AG04449 (cell line): ENCODE results near the gene AOPEP.

Source experiments
- CTCF ChIA-PET: fragments of 350-600 bp; formaldehyde crosslinking; extraction: SDS; loops from one replicate; lab custom pipeline; 2021; ENCODE audit warnings: antibody characterized with exemption; lab: Yijun Ruan, JAX
- POLR2A ChIA-PET: fragments of 400-600, 350-600 bp; formaldehyde crosslinking; extraction: SDS; loops from one replicate; lab custom pipeline; 2020; ENCODE audit warnings: antibody characterized with exemption, inconsistent platforms; lab: Yijun Ruan, JAX
- DNase-seq: peaks from one replicate; pipeline ENCODE4 v3.0.0-alpha.2; 2010; ENCODE audit warnings: low read depth, low spot score
- H3K4me3 ChIP-seq: 2 replicates; pipeline ENCODE4 v1.5.1; 2011; ENCODE audit warnings: low read depth, mild to moderate bottlenecking, control low read depth, low read length
- TF ChIP-seq, protein P1 (sequence below): IDR thresholded peaks from one replicate; pipeline ENCODE4 v1.5.1; 2011; ENCODE audit warnings: mild to moderate bottlenecking, moderate library complexity, low read length, control low read depth, inconsistent platforms; ENCODE audit not compliant: insufficient read depth; ENCODE audit errors: missing control alignments

AOPEP gene

DNA sequence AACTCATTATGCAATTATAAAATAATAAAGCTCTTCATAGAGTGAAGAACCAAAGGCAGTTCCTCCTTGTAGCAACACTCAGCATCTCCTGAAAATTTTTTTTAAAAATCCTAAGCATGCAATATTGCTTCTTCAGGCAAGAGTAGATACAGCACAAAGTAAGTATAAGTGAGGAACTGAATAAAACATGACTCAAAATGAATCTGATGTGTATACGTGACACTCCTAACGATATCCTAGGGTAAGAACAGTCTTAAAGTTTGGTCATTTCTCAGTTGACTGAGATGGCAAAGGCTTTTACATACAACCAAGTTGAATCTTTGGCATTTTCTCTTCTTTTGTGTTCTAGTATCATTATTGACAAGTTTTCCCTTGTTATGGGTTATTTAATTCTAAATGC, 41.1 kb upstream of the AOPEP start:
- ChIA-PET POLR2A (no interaction called here), CTCF (interaction anchor here (0.9 to 6.0 kb wide), 2 partner anchors 214 to 445 kb away, joined by 3 to 302 read pairs; no protein-coding TSS in a partner anchor)
- TF ChIP-seq, protein P1, sequence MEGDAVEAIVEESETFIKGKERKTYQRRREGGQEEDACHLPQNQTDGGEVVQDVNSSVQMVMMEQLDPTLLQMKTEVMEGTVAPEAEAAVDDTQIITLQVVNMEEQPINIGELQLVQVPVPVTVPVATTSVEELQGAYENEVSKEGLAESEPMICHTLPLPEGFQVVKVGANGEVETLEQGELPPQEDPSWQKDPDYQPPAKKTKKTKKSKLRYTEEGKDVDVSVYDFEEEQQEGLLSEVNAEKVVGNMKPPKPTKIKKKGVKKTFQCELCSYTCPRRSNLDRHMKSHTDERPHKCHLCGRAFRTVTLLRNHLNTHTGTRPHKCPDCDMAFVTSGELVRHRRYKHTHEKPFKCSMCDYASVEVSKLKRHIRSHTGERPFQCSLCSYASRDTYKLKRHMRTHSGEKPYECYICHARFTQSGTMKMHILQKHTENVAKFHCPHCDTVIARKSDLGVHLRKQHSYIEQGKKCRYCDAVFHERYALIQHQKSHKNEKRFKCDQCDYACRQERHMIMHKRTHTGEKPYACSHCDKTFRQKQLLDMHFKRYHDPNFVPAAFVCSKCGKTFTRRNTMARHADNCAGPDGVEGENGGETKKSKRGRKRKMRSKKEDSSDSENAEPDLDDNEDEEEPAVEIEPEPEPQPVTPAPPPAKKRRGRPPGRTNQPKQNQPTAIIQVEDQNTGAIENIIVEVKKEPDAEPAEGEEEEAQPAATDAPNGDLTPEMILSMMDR, result no peak
- H3K4me3 ChIP-seq, result no peak overlapping the region
- DNase-seq, result no peak

DNA sequence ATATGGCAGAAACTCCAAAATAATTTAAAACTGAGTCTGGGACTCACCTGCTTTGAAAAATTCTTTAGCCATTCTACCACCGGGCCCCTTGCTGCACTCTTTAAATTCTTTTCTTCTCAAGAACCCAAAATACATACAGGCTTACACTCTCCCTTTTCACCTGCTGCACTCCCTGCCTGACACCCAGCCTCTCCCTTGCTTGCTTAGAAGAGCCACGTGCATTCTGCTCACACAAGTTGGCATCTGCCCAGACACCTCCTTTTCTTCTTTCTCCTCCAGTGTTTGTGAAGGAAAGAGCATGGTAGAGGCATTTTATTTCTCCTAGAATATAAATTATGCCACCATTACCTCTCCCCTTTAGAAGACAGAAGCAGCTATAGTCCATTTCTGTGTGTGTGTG, 39.0 kb upstream of the AOPEP start:
- TF ChIP-seq, protein P1, result no peak
- ChIA-PET POLR2A (no interaction called here), CTCF (no interaction called here)
- no peak overlapping the region for H3K4me3 ChIP-seq
- DNase-seq, result no peak

DNA sequence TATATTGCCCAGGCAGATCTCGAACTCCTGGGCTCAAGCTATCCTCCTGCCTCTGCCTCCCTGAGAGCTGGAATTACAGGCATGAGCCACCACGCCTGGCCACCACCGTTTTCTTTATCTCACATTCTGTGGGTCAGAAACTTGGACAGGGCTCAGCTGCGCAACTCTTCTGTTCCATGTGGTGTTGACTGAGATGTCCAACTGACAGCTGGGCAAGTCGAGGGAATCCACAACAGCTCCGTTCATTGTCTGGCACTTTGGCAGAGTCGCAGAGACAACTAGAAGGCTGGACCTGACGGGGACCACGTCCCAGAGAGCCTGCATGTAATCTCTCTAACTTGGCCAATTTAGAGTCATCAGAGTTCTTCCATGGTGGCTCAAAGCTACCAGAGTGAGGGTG, 36.2 kb upstream of the AOPEP start:
- TF ChIP-seq, protein P1, result no peak
- ChIA-PET POLR2A (no interaction called here), CTCF (interaction anchor here (1.4 kb wide), 1 partner anchor 9 kb away, joined by 8 read pairs; no protein-coding TSS in a partner anchor)
- H3K4me3 ChIP-seq, result no peak overlapping the region
- DNase-seq, result no peak

DNA sequence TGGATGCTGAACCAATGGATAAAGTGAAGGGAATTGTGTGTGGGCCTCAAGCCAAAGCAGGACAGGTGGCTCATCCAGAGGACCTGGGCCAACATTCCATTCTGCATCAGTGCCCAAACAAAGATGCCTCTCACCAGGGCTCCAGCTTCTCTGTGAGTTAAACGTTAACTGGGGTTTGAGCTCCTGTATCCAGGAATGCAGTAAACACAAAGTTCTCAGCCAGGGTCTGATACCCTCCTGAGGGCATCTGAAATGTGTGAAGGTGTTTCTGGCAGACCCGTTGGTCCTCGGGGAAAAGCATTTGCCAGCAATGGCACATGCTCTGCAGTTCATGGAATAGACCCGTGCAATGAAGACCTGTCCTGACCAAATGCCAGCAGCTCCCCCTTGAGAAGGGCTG, 33.9 kb upstream of the AOPEP start:
- ChIA-PET POLR2A (no interaction called here), CTCF (interaction anchor here (0.9 to 1.2 kb wide), 2 partner anchors 12 to 435 kb away, joined by 4 to 6 read pairs; no protein-coding TSS in a partner anchor)
- no peak overlapping the region for H3K4me3 ChIP-seq
- TF ChIP-seq, protein P1, result no peak
- no peak for DNase-seq

DNA sequence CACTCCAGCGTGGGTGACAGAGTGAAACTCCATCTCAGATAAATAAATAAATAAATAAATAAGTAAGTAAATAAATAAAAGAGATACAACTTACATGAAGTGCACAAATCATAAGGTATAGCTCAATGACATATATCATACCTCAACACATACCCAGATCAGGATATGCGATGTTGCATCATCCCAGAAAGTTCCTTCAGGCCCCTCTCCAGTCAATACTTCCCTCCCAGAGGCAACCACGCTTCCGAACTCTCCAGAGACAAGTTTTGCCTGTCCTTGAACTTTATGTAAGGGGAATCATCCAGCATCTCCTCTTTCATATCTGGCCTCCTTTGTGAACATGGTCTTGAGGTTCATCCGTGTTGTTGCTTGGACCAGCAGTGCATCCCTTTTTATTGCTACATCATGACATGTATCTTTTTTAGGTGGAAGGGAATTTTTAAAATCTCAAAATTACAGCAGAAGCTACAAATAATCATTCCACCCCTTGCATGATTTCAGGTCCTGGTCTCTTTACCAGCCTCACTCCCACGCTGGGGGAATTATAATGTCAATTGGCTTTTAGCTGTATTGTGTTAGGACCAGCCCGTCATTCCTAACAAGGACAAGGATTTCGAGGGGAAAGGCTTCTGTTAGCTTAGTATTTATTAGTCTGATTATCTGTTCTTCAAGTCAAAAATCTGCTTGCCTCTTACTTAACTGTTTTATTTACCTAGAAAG, 32.9 kb upstream of the AOPEP start:
- TF ChIP-seq, protein P1, result no peak
- no peak overlapping the region for H3K4me3 ChIP-seq
- CTCF ChIA-PET, result interaction anchor here (1.2 to 1.7 kb wide), 2 partner anchors 13 to 434 kb away, joined by 4 to 13 read pairs; no protein-coding TSS in a partner anchor
- POLR2A ChIA-PET, result no interaction called here
- DNase-seq, result no peak

DNA sequence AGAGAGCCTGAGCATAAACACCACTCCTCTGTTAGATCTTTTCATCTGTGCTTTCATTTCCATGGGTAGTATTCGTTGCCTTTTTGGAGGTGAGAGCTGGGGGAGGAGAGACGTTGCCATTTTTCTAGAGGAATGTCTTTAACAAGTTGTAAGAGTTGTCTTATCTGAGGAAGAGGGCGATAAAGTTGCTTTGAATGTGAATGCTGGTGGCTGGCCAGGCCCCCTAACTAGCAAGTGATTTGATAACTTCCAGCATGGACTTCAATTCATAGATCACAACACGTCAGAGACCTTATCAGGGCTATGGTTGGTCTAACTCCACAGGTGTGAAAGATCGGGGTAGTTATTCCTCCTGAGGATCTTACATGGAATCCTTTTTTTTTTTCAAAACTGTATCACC, 30.0 kb upstream of the AOPEP start:
- H3K4me3 ChIP-seq, result no peak overlapping the region
- POLR2A ChIA-PET, result no interaction called here
- DNase-seq, result no peak
- TF ChIP-seq, protein P1, result no peak
- CTCF ChIA-PET, result interaction anchor here (1.2 to 5.3 kb wide), 2 partner anchors 9 to 16 kb away, joined by 3 to 33 read pairs; no protein-coding TSS in a partner anchor
